Common myeloid progenitor, CD34-positive (primary cell): ENCODE data around the gene MEA1.
A peak's percentile ranks its signal among the peaks of the same experiment; 100 is the strongest.

Experiments used
- CTCF ChIA-PET: fragments of 350-600 bp; sonication (Branson Sonifier 250); formaldehyde crosslinking; loops from one replicate; lab custom pipeline; 2021; ENCODE audit warnings: antibody characterized with exemption; lab: Charles Lee
- POLR2A ChIA-PET: fragments of 350-600 bp; sonication (Branson Sonifier 250); formaldehyde crosslinking; loops from one replicate; lab custom pipeline; 2021; ENCODE audit warnings: antibody characterized with exemption; lab: Charles Lee
- DNase-seq, 3 donors: peaks; one replicate each; pipeline versions ENCODE4 v3.0.0 to v3.0.0-alpha.2; 2013
- H3K27ac ChIP-seq, 2 experiments: 1 replicate in 1 of 2; 2 replicates in 1 of 2; pipeline ENCODE4 v1.7.0; 2013; ENCODE audit warnings: inconsistent platforms in 2 of 2, low read length in 2 of 2, mild to moderate bottlenecking in 2 of 2, low read depth in 1 of 2, moderate library complexity in 1 of 2; ENCODE audit not compliant: severe bottlenecking in 2 of 2, insufficient read depth in 1 of 2, poor library complexity in 1 of 2
- H3K27me3 ChIP-seq, 5 experiments: replicated peaks in 2 of 5; 1 replicate in 3 of 5; 2 replicates in 2 of 5; pipeline versions ENCODE4 v1.6.1 to v1.7.0; 2013; ENCODE audit warnings: low read length in 4 of 5, mild to moderate bottlenecking in 2 of 5, moderate library complexity in 2 of 5, inconsistent platforms in 1 of 5; ENCODE audit not compliant: insufficient read depth in 5 of 5, control insufficient read depth in 4 of 5
- H3K36me3 ChIP-seq, 4 experiments: 1 replicate in 2 of 4; 2 replicates in 2 of 4; pipeline versions ENCODE4 v1.6.1 to v1.7.0; 2013; ENCODE audit warnings: low read length in 3 of 4, control low read depth in 1 of 4, mild to moderate bottlenecking in 1 of 4; ENCODE audit not compliant: control insufficient read depth in 4 of 4, insufficient read depth in 4 of 4
- H3K4me1 ChIP-seq, 4 experiments: 1 replicate in 3 of 4; 2 replicates in 1 of 4; pipeline versions ENCODE4 v1.6.1 to v1.7.1; 2013; ENCODE audit warnings: low read length in 3 of 4, mild to moderate bottlenecking in 3 of 4, control low read depth in 1 of 4, inconsistent platforms in 1 of 4, moderate library complexity in 1 of 4; ENCODE audit not compliant: control insufficient read depth in 4 of 4, insufficient read depth in 4 of 4; ENCODE audit errors: control extremely low read depth in 1 of 4
- H3K4me3 ChIP-seq, 7 experiments: 1 replicate in 4 of 7; 2 replicates in 3 of 7; pipeline versions ENCODE4 v1.5.1 to v1.7.0; 2013; ENCODE audit warnings: mild to moderate bottlenecking in 7 of 7, low read length in 6 of 7, moderate library complexity in 6 of 7, inconsistent platforms in 2 of 7, low read depth in 2 of 7, control low read depth in 1 of 7; ENCODE audit not compliant: insufficient read depth in 4 of 7, control insufficient read depth in 1 of 7; ENCODE audit errors: extremely low read depth in 1 of 7
- H3K9me3 ChIP-seq, 5 experiments: 1 replicate in 4 of 5; 2 replicates in 1 of 5; pipeline versions ENCODE4 v1.6.1 to v1.7.1; 2013; ENCODE audit warnings: low read length in 4 of 5, mild to moderate bottlenecking in 2 of 5, inconsistent platforms in 1 of 5, low read depth in 1 of 5, moderate library complexity in 1 of 5; ENCODE audit not compliant: control insufficient read depth in 4 of 5, insufficient read depth in 2 of 5; ENCODE audit errors: control extremely low read depth in 1 of 5
- WGBS: methylation state at CpG from one replicate; pipeline ENCODE4 v1.1.5; 2013; ENCODE audit not compliant: insufficient coverage; 5-methylcytosine and 5-hydroxymethylcytosine counted together

Gene MEA1

GRCh38 chr6:43016176-43016942 is 2.6 kb upstream of the MEA1 start:
- Histone ChIP-seq H3K36me3 (peaks cover 0 to 46% (median 33%) of the 10 kb centered on the region in 4 experiments), H3K9me3 (no peaks in the 10 kb centered on the region), H3K27ac (peak overlapping the region in 1 of 2 experiments; percentile 63), H3K4me3 (no peak overlapping the region), H3K4me1 (peaks cover 11 to 50% (median 38%) of the 10 kb centered on the region in 4 experiments), H3K27me3 (no peaks in the 10 kb centered on the region)
- CTCF ChIA-PET = interaction anchor here (0.7 to 3.5 kb wide), 7 partner anchors 9 to 135 kb away, joined by 3 to 8 read pairs (median 4); no protein-coding TSS in a partner anchor
- DNase-seq = no peak
- POLR2A ChIA-PET = no interaction called here
- WGBS = 88% methylated on average over 4 of the region's 7 CpGs

GRCh38 chr6:43014434-43014909 is 726 bp upstream of the MEA1 start:
- CTCF ChIA-PET = interaction anchor here (0.6 to 3.5 kb wide), 7 partner anchors 11 to 133 kb away, joined by 3 to 10 read pairs (median 3); partner anchors contain the start of genes CUL7 and PPP2R5D
- DNase-seq = no peak

GRCh38 chr6:43013097-43013842 is 476 bp downstream of the MEA1 start:
- Histone ChIP-seq H3K36me3 (peaks cover 10 to 56% (median 41%) of the 10 kb centered on the region in 4 experiments), H3K27ac (peak overlapping the region; percentile 52 to 87), H3K27me3 (no peaks in the 10 kb centered on the region), H3K4me1 (peaks cover 11 to 40% (median 31%) of the 10 kb centered on the region in 4 experiments), H3K4me3 (peak overlapping the region; percentile 38 to 96 (median 90)), H3K9me3 (no peaks in the 10 kb centered on the region)
- ChIA-PET POLR2A (interaction anchor here (0.6 to 1.1 kb wide), 5 partner anchors 18 to 162 kb away, joined by 3 to 7 read pairs (median 3); partner anchors contain the start of genes CNPY3 and CUL7), CTCF (interaction anchor here (0.7 to 3.5 kb wide), 6 partner anchors 12 to 131 kb away, joined by 3 to 10 read pairs (median 4); no protein-coding TSS in a partner anchor)
- 2% methylated on average over 19 of the region's 25 CpGs for WGBS
- DNase-seq = peak; percentile 81 to 92 (median 88)

More at GRCh38 chr6:43014434-43014909, 726 bp upstream of the MEA1 start:
- Histone ChIP-seq H3K4me1 (peaks cover 11 to 40% (median 31%) of the 10 kb centered on the region in 4 experiments), H3K4me3 (peak overlapping the region; percentile 74 to 96 (median 90)), H3K36me3 (peaks cover 0 to 56% (median 42%) of the 10 kb centered on the region in 4 experiments), H3K9me3 (no peaks in the 10 kb centered on the region), H3K27ac (peak overlapping the region; percentile 46 to 87), H3K27me3 (no peaks in the 10 kb centered on the region)
- POLR2A ChIA-PET = interaction anchor here (0.6 to 1.0 kb wide), 4 partner anchors 10 to 138 kb away, joined by 3 to 7 read pairs (median 3); partner anchors contain the start of genes CNPY3 and CUL7
- 0% methylated on average over 7 of the region's 7 CpGs for WGBS

GRCh38 chr6:43012364-43012763 is 1.4 kb downstream of the MEA1 start:
- CTCF ChIA-PET = interaction anchor here (0.7 to 2.5 kb wide), 4 partner anchors 21 to 131 kb away, joined by 3 to 10 read pairs (median 4); no protein-coding TSS in a partner anchor
- WGBS = 96% methylated on average over 6 of the region's 6 CpGs
- H3K4me3 ChIP-seq = peak overlapping the region in 4 of 7 experiments; percentile 10 to 96 (median 90)
- H3K36me3 ChIP-seq = peaks cover 10 to 55% (median 41%) of the 10 kb centered on the region in 4 experiments
- no peak for DNase-seq
- H3K9me3 ChIP-seq = no peaks in the 10 kb centered on the region
- POLR2A ChIA-PET = interaction anchor here (1.0 kb wide), 1 partner anchor 163 kb away, joined by 3 read pairs; no protein-coding TSS in a partner anchor
- H3K4me1 ChIP-seq = peaks cover 11 to 40% (median 31%) of the 10 kb centered on the region in 4 experiments
- peak overlapping the region; percentile 52 to 87 for H3K27ac ChIP-seq
- no peaks in the 10 kb centered on the region for H3K27me3 ChIP-seq

- peaks cover 13 to 59% (median 48%) of the 10 kb centered on the region in 4 experiments for H3K36me3 ChIP-seq
- ChIA-PET POLR2A (no interaction called here), CTCF (interaction anchor here (0.8 to 3.6 kb wide), 10 partner anchors 9 to 137 kb away, joined by 3 to 41 read pairs (median 4); no protein-coding TSS in a partner anchor)
- no peaks in the 10 kb centered on the region for H3K27me3 ChIP-seq
- peaks cover 11 to 36% (median 27%) of the 10 kb centered on the region in 4 experiments for H3K4me1 ChIP-seq
- 100% methylated on average over 2 of the region's 6 CpGs for WGBS
- no peak for DNase-seq
- H3K9me3 ChIP-seq = no peaks in the 10 kb centered on the region
- H3K27ac ChIP-seq = peak overlapping the region in 1 of 2 experiments; percentile 14
- H3K4me3 ChIP-seq = no peak overlapping the region
These were observed 2.5 kb downstream of the MEA1 start for GRCh38 chr6:43011207-43011606.

- no peaks in the 10 kb centered on the region for H3K9me3 ChIP-seq
- CTCF ChIA-PET = interaction anchor here (0.8 to 3.6 kb wide), 6 partner anchors 11 to 135 kb away, joined by 3 to 41 read pairs (median 5); partner anchors contain the start of gene PPP2R5D
- H3K4me1 ChIP-seq = peaks cover 6 to 18% (median 13%) of the 10 kb centered on the region in 4 experiments
- H3K27me3 ChIP-seq = no peaks in the 10 kb centered on the region
- 83% methylated on average over 5 of the region's 6 CpGs for WGBS
- peak; percentile 45 to 65 (median 60) for DNase-seq
- H3K36me3 ChIP-seq = peaks cover 13 to 65% (median 51%) of the 10 kb centered on the region in 4 experiments
- POLR2A ChIA-PET = no interaction called here
- no peak overlapping the region for H3K27ac ChIP-seq
- no peak overlapping the region for H3K4me3 ChIP-seq
These were observed 4.6 kb downstream of the MEA1 start for GRCh38 chr6:43009124-43009523.
